HFFc6 (cell line): ENCODE data around the gene THBS3. TPM values are rescaled to one million over a fixed set of nuclear protein-coding genes. Genes with fewer than 3 reads are reported as not detected.
"Not testable (repeated sequence)": the region's sequence is repeated elsewhere in the genome, so short reads cannot be mapped to it uniquely, and the experiment has no call there.

Source experiments
- DNase-seq: peaks from one replicate; pipeline ENCODE4 v3.0.0-alpha.2; 2018
- H3K27ac Mint-ChIP-seq: 2 replicates; pipeline ENCODE4 v1.8.0; 2020; ENCODE audit warnings: mild to moderate bottlenecking, mixed read lengths
- H3K27me3 Mint-ChIP-seq: 2 replicates; pipeline ENCODE4 v1.8.0; 2021; ENCODE audit warnings: mild to moderate bottlenecking, moderate library complexity, mixed read lengths; ENCODE audit not compliant: insufficient read depth
- H3K36me3 Mint-ChIP-seq: 2 replicates; pipeline ENCODE4 v1.8.0; 2021; ENCODE audit warnings: low read depth, mixed read lengths
- H3K4me1 Mint-ChIP-seq: 2 replicates; pipeline ENCODE4 v1.8.0; 2020; ENCODE audit warnings: low read depth, mixed read lengths
- H3K4me3 Mint-ChIP-seq: 2 replicates; pipeline ENCODE4 v1.8.0; 2020; ENCODE audit warnings: mild to moderate bottlenecking, moderate library complexity, mixed read lengths
- H3K9me3 Mint-ChIP-seq: 2 replicates; pipeline ENCODE4 v1.8.0; 2020; ENCODE audit warnings: mild to moderate bottlenecking, mixed read lengths
- CTCF ChIP-seq: fragments of 200-600 bp; sonication (generic); IDR thresholded peaks from 2 replicates; pipeline ENCODE4 v1.5.0; 2021; ENCODE audit warnings: antibody characterized with exemption, mild to moderate bottlenecking
- total RNA-seq, 6 experiments: library from RNA; stranded (reverse); fragmentation: NEBNext Ultra II Directional; extraction: Animal tissue kit (Norgen Biotek cat#: 25700); gene quantifications; 2 replicates in 1 of 6; 3 replicates in 5 of 6; pipeline ENCODE4 v1.2.3, GENCODE V29; 2021

THBS3 gene
- total RNA-seq, 6 experiments from 2014 or later = 13.9 to 20.3 (median 16.9) TPM

- Mint-ChIP-seq H3K27me3 (peaks cover 7% of the 10 kb centered on the region), H3K4me3 (no peak overlapping the region), H3K36me3 (peaks cover 12% of the 10 kb centered on the region)
Observed at GRCh38 chr1:155247667-155248553, 40.2 kb upstream of the THBS3 start.

GRCh38 chr1:155246796-155247195, 39.1 kb upstream of the THBS3 start:
- not testable (repeated sequence) for H3K27ac Mint-ChIP-seq, H3K9me3 Mint-ChIP-seq

More at GRCh38 chr1:155247667-155248553, 40.2 kb upstream of the THBS3 start:
- Mint-ChIP-seq H3K27ac (no peak overlapping the region), H3K9me3 (no peaks in the 10 kb centered on the region; the same call in 1 of the 2 replicates), H3K4me1 (peaks cover 32% of the 10 kb centered on the region)
- no peak for DNase-seq
- TF ChIP-seq CTCF = no peak

GRCh38 chr1:155245163-155245524, 37.4 kb upstream of the THBS3 start:
- Mint-ChIP-seq H3K4me1 (peaks cover 42% of the 10 kb centered on the region), H3K9me3 (no peaks in the 10 kb centered on the region; the same call in 1 of the 2 replicates), H3K27ac (peak overlapping the region; percentile 81), H3K36me3 (peaks cover 12% of the 10 kb centered on the region), H3K27me3 (peaks cover 5% of the 10 kb centered on the region), H3K4me3 (peak overlapping the region; percentile 96)
- DNase-seq = no peak
- no peak for TF ChIP-seq CTCF

More at GRCh38 chr1:155246796-155247195, 39.1 kb upstream of the THBS3 start:
- not testable (repeated sequence) for H3K27me3 Mint-ChIP-seq, DNase-seq, H3K4me3 Mint-ChIP-seq
- peaks cover 12% of the 10 kb centered on the region for H3K36me3 Mint-ChIP-seq
- peaks cover 36% of the 10 kb centered on the region for H3K4me1 Mint-ChIP-seq

- TF ChIP-seq CTCF = peak; percentile 36; the same call in 1 of the 2 replicates
- DNase-seq = peak; percentile 100
- peak overlapping the region; percentile 96 for H3K4me3 Mint-ChIP-seq
- no peaks in the 10 kb centered on the region; the same call in 1 of the 2 replicates for H3K9me3 Mint-ChIP-seq
- H3K36me3 Mint-ChIP-seq = peaks cover 12% of the 10 kb centered on the region
- peaks cover 42% of the 10 kb centered on the region for H3K4me1 Mint-ChIP-seq
- H3K27ac Mint-ChIP-seq = peak overlapping the region; percentile 81
- peaks cover 5% of the 10 kb centered on the region for H3K27me3 Mint-ChIP-seq
Observed at GRCh38 chr1:155244368-155245162, 36.9 kb upstream of the THBS3 start.

- TF ChIP-seq CTCF = no peak
- H3K36me3 Mint-ChIP-seq = peaks cover 16% of the 10 kb centered on the region
- peak overlapping the region; percentile 96 for H3K4me3 Mint-ChIP-seq
- no peak for DNase-seq
- no peaks in the 10 kb centered on the region; the same call in 1 of the 2 replicates for H3K9me3 Mint-ChIP-seq
- peak overlapping the region; percentile 81; the same call in 1 of the 2 replicates for H3K27ac Mint-ChIP-seq
- peaks cover 42% of the 10 kb centered on the region for H3K4me1 Mint-ChIP-seq
- peaks cover 5% of the 10 kb centered on the region for H3K27me3 Mint-ChIP-seq
Observed at GRCh38 chr1:155242805-155243358, 35.2 kb upstream of the THBS3 start.
